ENCODE measurements around the gene SIM2. TPM values are rescaled to one million over a fixed set of nuclear protein-coding genes. Genes with fewer than 3 reads are reported as not detected.

Gene SIM2
- total and polyA plus RNA-seq, 2 experiments from 2014 or later = 0.14 TPM; not detected in 1

GRCh38 chr21:36759348-36760083, 60.6 kb downstream of the SIM2 start:
- no peak overlapping the region for H3K9ac ChIP-seq
- DNase-seq = no peak
- H2AFZ ChIP-seq = no peak overlapping the region
- H3K27me3 ChIP-seq (replicated peaks; ENCODE audit: insufficient read depth) = no peaks in the 10 kb centered on the region
- no peak overlapping the region for H3K27ac ChIP-seq
- H3K9me2 ChIP-seq (ENCODE audit: insufficient read depth) = no peaks in the 10 kb centered on the region
- no peaks in the 10 kb centered on the region for H3K9me3 ChIP-seq (ENCODE audit: low read depth)
- H3K4me1 ChIP-seq (ENCODE audit: insufficient read depth) = no peaks in the 10 kb centered on the region
- TF ChIP-seq EZH2 (IDR thresholded peaks at IDR 0.05; ENCODE audit: insufficient read depth, poor library complexity, severe bottlenecking) = no peak
- no peak for TF ChIP-seq EZH2phosphoT487 (IDR thresholded peaks at IDR 0.05; ENCODE audit: insufficient read depth, low read depth)
- WGBS, 2 experiments (ENCODE audit: low coverage in 1 of 2, low lambda C conversion rate in 2 of 2, missing lambda C conversion rate in 2 of 2) = 83 to 86% methylated on average over 12 of the region's 12 CpGs
- H3K79me2 ChIP-seq (ENCODE audit: insufficient read depth) = no peaks in the 10 kb centered on the region
- no peaks in the 10 kb centered on the region for H3F3A ChIP-seq (ENCODE audit: insufficient read depth)
- H4K20me1 ChIP-seq (ENCODE audit: insufficient read depth) = no peaks in the 10 kb centered on the region
- H3K4me3 ChIP-seq = no peak overlapping the region
- in situ Hi-C loops (cut with MboI) = no loop called here
- peaks cover 8% of the 10 kb centered on the region; the same call in 1 of the 2 replicates for H3K36me3 ChIP-seq (ENCODE audit: low read depth)
- no peak overlapping the region for H3K4me2 ChIP-seq (ENCODE audit: unreplicated experiment)

GRCh38 chr21:36761685-36762084, 62.8 kb downstream of the SIM2 start:
- in situ Hi-C loops (cut with MboI) = no loop called here
- H3K4me1 ChIP-seq (ENCODE audit: insufficient read depth) = no peaks in the 10 kb centered on the region
- WGBS, 2 experiments (ENCODE audit: low coverage in 1 of 2, low lambda C conversion rate in 2 of 2, missing lambda C conversion rate in 2 of 2) = 88 to 93% methylated on average over 11 of the region's 11 CpGs
- H3K9ac ChIP-seq = no peak overlapping the region
- no peak for DNase-seq
- peaks cover 8% of the 10 kb centered on the region; the same call in 1 of the 2 replicates for H3K36me3 ChIP-seq (ENCODE audit: low read depth)
- no peaks in the 10 kb centered on the region for H3K9me3 ChIP-seq (ENCODE audit: low read depth)
- H3K4me2 ChIP-seq (ENCODE audit: unreplicated experiment) = no peak overlapping the region
- H3K9me2 ChIP-seq (ENCODE audit: insufficient read depth) = no peaks in the 10 kb centered on the region
- no peak overlapping the region for H3K27ac ChIP-seq
- H3K4me3 ChIP-seq = no peak overlapping the region
- H4K20me1 ChIP-seq (ENCODE audit: insufficient read depth) = no peaks in the 10 kb centered on the region
- no peaks in the 10 kb centered on the region for H3K27me3 ChIP-seq (replicated peaks; ENCODE audit: insufficient read depth)
- H3K79me2 ChIP-seq (ENCODE audit: insufficient read depth) = no peaks in the 10 kb centered on the region
- no peak overlapping the region for H2AFZ ChIP-seq
- H3F3A ChIP-seq (ENCODE audit: insufficient read depth) = no peaks in the 10 kb centered on the region
- TF ChIP-seq EZH2 (IDR thresholded peaks at IDR 0.05; ENCODE audit: insufficient read depth, poor library complexity, severe bottlenecking) (no peak), EZH2phosphoT487 (IDR thresholded peaks at IDR 0.05; ENCODE audit: insufficient read depth, low read depth) (no peak)

- WGBS, 2 experiments (ENCODE audit: low coverage in 1 of 2, low lambda C conversion rate in 2 of 2, missing lambda C conversion rate in 2 of 2) = 97 to 98% methylated on average over 9 of the region's 9 CpGs
- DNase-seq = no peak
- H4K20me1 ChIP-seq (ENCODE audit: insufficient read depth) = no peaks in the 10 kb centered on the region
Measured at GRCh38 chr21:36762642-36763041, 63.7 kb downstream of the SIM2 start.

GRCh38 chr21:36763305-36763704, 64.4 kb downstream of the SIM2 start:
- Histone ChIP-seq H2AFZ (no peak overlapping the region), H3K36me3 (ENCODE audit: low read depth) (peaks cover 8% of the 10 kb centered on the region; the same call in 1 of the 2 replicates), H4K20me1 (ENCODE audit: insufficient read depth) (no peaks in the 10 kb centered on the region), H3K27ac (no peak overlapping the region), H3K9me3 (ENCODE audit: low read depth) (no peaks in the 10 kb centered on the region), H3K4me2 (ENCODE audit: unreplicated experiment) (no peak overlapping the region), H3K9me2 (ENCODE audit: insufficient read depth) (no peaks in the 10 kb centered on the region), H3K9ac (no peak overlapping the region), H3K27me3 (replicated peaks; ENCODE audit: insufficient read depth) (no peaks in the 10 kb centered on the region), H3K79me2 (ENCODE audit: insufficient read depth) (no peaks in the 10 kb centered on the region), H3K4me3 (no peak overlapping the region), H3K4me1 (ENCODE audit: insufficient read depth) (no peaks in the 10 kb centered on the region), H3F3A (ENCODE audit: insufficient read depth) (no peaks in the 10 kb centered on the region)
- no peak for TF ChIP-seq EZH2phosphoT487 (IDR thresholded peaks at IDR 0.05; ENCODE audit: insufficient read depth, low read depth)
- TF ChIP-seq EZH2 (IDR thresholded peaks at IDR 0.05; ENCODE audit: insufficient read depth, poor library complexity, severe bottlenecking) = no peak
- 90 to 98% methylated on average over 6 of the region's 6 CpGs for WGBS, 2 experiments (ENCODE audit: low coverage in 1 of 2, low lambda C conversion rate in 2 of 2, missing lambda C conversion rate in 2 of 2)
- DNase-seq = no peak
- in situ Hi-C loops (cut with MboI) = no loop called here

More at GRCh38 chr21:36762642-36763041, 63.7 kb downstream of the SIM2 start:
- Histone ChIP-seq H3K4me3 (no peak overlapping the region), H2AFZ (no peak overlapping the region), H3K9me2 (ENCODE audit: insufficient read depth) (no peaks in the 10 kb centered on the region), H3K27me3 (replicated peaks; ENCODE audit: insufficient read depth) (no peaks in the 10 kb centered on the region), H3K9me3 (ENCODE audit: low read depth) (no peaks in the 10 kb centered on the region), H3F3A (ENCODE audit: insufficient read depth) (no peaks in the 10 kb centered on the region), H3K9ac (no peak overlapping the region), H3K27ac (no peak overlapping the region), H3K36me3 (ENCODE audit: low read depth) (peaks cover 8% of the 10 kb centered on the region; the same call in 1 of the 2 replicates), H3K4me2 (ENCODE audit: unreplicated experiment) (no peak overlapping the region), H3K79me2 (ENCODE audit: insufficient read depth) (no peaks in the 10 kb centered on the region), H3K4me1 (ENCODE audit: insufficient read depth) (no peaks in the 10 kb centered on the region)
- TF ChIP-seq EZH2 (IDR thresholded peaks at IDR 0.05; ENCODE audit: insufficient read depth, poor library complexity, severe bottlenecking) = no peak
- no peak for TF ChIP-seq EZH2phosphoT487 (IDR thresholded peaks at IDR 0.05; ENCODE audit: insufficient read depth, low read depth)
- in situ Hi-C loops (cut with MboI) = no loop called here

All from GM23248 (cell line).